ENCODE results near the gene WNK1.

DNA sequence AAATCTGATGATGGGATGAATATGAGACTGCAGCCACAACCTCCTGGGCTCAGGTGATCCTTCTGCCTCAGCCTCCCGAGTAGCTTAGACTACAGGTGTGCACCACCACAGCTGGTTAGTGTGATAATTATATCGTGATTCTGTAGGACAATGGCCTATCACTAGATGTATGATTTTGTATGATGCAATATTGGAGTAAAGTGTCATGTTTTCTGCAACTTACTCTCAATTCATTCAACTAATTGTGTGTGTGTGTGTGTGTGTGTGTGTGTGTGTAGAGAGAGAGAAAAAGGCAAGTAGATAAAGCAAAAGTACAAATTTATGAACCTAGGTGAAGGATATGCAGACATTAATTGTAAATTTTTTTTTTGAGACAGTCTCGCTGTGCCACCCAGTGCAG is 186.4 kb downstream of the WNK1 start:
- TF ChIP-seq CTCF (IDR thresholded peaks at IDR 0.05; ENCODE audit: low read depth, low read length) = no peak
- no peak for TF ChIP-seq EZH2phosphoT487 (IDR thresholded peaks at IDR 0.05; ENCODE audit: low read depth)
